Naive B cell (primary cell): ENCODE data around the gene C20orf173. TPM values are rescaled to one million over a fixed set of nuclear protein-coding genes. Genes with fewer than 3 reads are reported as not detected.
A peak's percentile ranks its signal among the peaks of the same experiment; 100 is the strongest.

Experiments
- ATAC-seq, 2 donors: fragments of 150-1000 bp; cut with Tn5 transposase; 2 replicates each; pipeline ENCODE4 v1.10.0; 2021; ENCODE audit warnings: low read depth in 2 of 2, mild to moderate bottlenecking in 2 of 2, moderate library complexity in 2 of 2
- DNase-seq: peaks from one replicate; pipeline ENCODE4 v3.0.0; 2022
- H3K27ac Mint-ChIP-seq, 6 donors: one replicate each; pipeline ENCODE4 v1.8.0; 2020 to 2022; ENCODE audit warnings: mild to moderate bottlenecking in 6 of 6, mixed read lengths in 6 of 6, moderate library complexity in 5 of 6, inconsistent platforms in 2 of 6
- H3K27me3 Mint-ChIP-seq, 3 donors: one replicate each; pipeline ENCODE4 v1.8.0; 2021 to 2022; ENCODE audit warnings: mixed read lengths in 3 of 3, mild to moderate bottlenecking in 1 of 3
- H3K36me3 Mint-ChIP-seq, 2 donors: one replicate each; pipeline ENCODE4 v1.8.0; 2020 to 2022; ENCODE audit warnings: mixed read lengths in 2 of 2, inconsistent platforms in 1 of 2, mild to moderate bottlenecking in 1 of 2
- H3K4me1 Mint-ChIP-seq, 3 donors: one replicate each; pipeline ENCODE4 v1.8.0; 2020 to 2022; ENCODE audit warnings: mixed read lengths in 3 of 3, inconsistent platforms in 1 of 3, mild to moderate bottlenecking in 1 of 3, moderate library complexity in 1 of 3
- H3K4me3 Mint-ChIP-seq, 8 donors: one replicate each; pipeline ENCODE4 v1.8.0; 2020 to 2022; ENCODE audit warnings: mild to moderate bottlenecking in 8 of 8, mixed read lengths in 8 of 8, moderate library complexity in 8 of 8, inconsistent platforms in 2 of 8
- H3K9me3 Mint-ChIP-seq, 7 donors: one replicate each; pipeline ENCODE4 v1.8.0; 2020 to 2022; ENCODE audit warnings: mixed read lengths in 7 of 7, mild to moderate bottlenecking in 5 of 7, inconsistent platforms in 2 of 7, moderate library complexity in 1 of 7
- polyA plus RNA-seq, 6 donors: library from polyadenylated mRNA; unstranded; fragments of 300-500 nt; fragmentation: Illumina TruSeq; gene quantifications; one replicate each; pipeline ENCODE4 v1.2.3, GENCODE V29; 2021; ENCODE audit warnings: low read depth in 6 of 6

C20orf173 gene
- polyA plus RNA-seq, 6 donors from 2014 or later: not detected

DNA sequence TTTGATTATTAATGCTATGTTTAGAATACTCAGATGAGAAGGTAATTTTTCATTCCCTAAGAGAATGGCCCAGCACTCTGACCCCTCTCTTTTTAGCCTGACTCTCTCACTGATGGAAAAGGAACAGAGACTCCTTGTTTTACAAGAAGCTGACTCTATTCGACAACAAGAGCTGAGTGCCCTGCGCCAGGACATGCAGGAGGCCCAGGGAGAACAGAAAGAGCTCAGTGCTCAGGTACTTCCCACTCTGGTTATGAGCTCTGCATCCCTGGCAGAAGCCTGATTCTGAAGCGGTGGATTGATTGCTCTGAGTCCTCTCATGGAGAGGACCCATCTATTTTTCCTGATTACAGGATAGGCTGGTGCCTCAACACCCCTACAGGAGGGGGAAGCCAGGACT lies 33.0 kb downstream of the C20orf173 start:
- Mint-ChIP-seq H3K27ac (no peak overlapping the region), H3K9me3 (no peaks in the 10 kb centered on the region), H3K4me3 (no peak overlapping the region), H3K36me3 (peaks cover 17 to 54% of the 10 kb centered on the region in 2 donors), H3K4me1 (peaks cover 31 to 41% (median 40%) of the 10 kb centered on the region in 3 donors), H3K27me3 (no peaks in the 10 kb centered on the region)
- DNase-seq: no peak
- no peak for ATAC-seq

DNA sequence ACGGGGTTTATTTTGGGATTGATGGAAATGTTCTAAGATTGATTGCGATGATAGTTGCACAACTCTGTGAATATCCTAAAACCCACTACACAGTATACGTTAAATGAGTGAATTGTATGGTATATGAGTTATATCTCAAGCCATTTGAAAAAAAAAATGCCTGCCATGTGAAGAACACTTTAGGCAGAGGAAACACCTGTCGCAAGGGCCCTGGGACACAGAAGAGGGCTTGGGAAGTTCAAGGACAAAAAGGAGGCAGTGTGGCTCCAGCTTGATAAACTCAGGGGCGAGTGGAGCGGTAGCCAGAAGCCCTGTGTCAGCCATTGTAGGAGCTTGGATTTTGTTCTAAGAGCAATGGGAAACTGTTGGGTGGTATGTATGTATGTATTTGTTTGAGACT lies 37.1 kb downstream of the C20orf173 start:
- ATAC-seq (no peak), DNase-seq (no peak)
- no peaks in the 10 kb centered on the region for H3K9me3 Mint-ChIP-seq
- peak overlapping the region in 4 of 6 donors; percentile 5 to 78 (median 43) for H3K27ac Mint-ChIP-seq
- H3K27me3 Mint-ChIP-seq: no peaks in the 10 kb centered on the region
- H3K4me1 Mint-ChIP-seq: peaks cover 54 to 68% (median 56%) of the 10 kb centered on the region in 3 donors
- peak overlapping the region; percentile 60 to 99 (median 98) for H3K4me3 Mint-ChIP-seq
- peaks cover 8 to 23% of the 10 kb centered on the region in 2 donors for H3K36me3 Mint-ChIP-seq

DNA sequence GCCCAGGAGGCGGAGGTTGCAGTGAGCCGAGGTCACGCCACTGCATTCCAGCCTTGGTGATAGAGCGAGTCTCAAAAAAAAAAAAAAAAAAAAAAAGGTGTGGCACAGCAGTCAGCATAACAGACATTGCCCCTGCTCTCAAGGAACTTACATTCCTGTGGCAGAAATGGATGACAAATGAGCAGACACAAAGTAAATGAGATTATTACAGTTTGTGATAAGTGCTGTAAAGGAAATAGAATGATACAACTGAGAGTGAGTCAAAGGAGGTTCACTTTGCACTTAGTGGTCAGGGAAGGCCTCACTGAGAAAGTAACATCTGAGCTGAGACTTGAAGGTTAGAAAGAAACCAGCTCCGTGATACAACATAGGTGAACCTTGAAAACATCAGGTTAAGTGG lies 37.6 kb downstream of the C20orf173 start:
- ATAC-seq: no peak
- Mint-ChIP-seq H3K4me3 (peak overlapping the region; percentile 93 to 100 (median 98)), H3K27me3 (no peaks in the 10 kb centered on the region), H3K36me3 (peaks cover 8 to 22% of the 10 kb centered on the region in 2 donors), H3K9me3 (no peaks in the 10 kb centered on the region), H3K4me1 (peaks cover 57 to 68% (median 59%) of the 10 kb centered on the region in 3 donors), H3K27ac (peak overlapping the region in 4 of 6 donors; percentile 15 to 99 (median 56))
- no peak for DNase-seq

GRCh38 chr20:35490736-35491181 lies 38.7 kb downstream of the C20orf173 start:
- H3K4me3 Mint-ChIP-seq: peak overlapping the region; percentile 93 to 100 (median 98)
- H3K9me3 Mint-ChIP-seq: no peaks in the 10 kb centered on the region
- peak overlapping the region; percentile 96 to 100 (median 99) for H3K27ac Mint-ChIP-seq
- DNase-seq (peak; percentile 74), ATAC-seq (peak; percentile 100)
- H3K36me3 Mint-ChIP-seq: peaks cover 8 to 17% of the 10 kb centered on the region in 2 donors
- peaks cover 54 to 65% (median 64%) of the 10 kb centered on the region in 3 donors for H3K4me1 Mint-ChIP-seq
- no peaks in the 10 kb centered on the region for H3K27me3 Mint-ChIP-seq

DNA sequence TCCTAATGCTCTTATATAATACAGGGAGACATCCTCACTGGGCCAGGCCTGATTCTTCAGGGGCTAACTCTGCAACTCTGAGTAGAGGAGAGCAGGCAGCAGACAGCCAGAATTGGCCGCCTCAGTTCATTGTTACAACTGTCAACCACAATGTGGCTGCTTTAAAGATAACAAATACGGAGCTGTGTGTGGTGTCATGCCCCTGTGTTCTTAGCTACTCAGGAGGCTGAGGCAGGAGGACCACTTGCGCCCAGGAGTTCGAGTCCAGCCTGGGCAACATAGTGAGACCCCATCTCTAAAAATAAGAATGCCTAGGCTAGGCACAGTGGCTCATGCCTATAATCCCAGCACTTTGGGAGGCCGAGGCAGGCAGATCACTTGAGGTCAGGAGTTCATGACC lies 39.7 kb downstream of the C20orf173 start:
- no peaks in the 10 kb centered on the region for H3K27me3 Mint-ChIP-seq
- no peaks in the 10 kb centered on the region for H3K9me3 Mint-ChIP-seq
- peaks cover 44 to 62% (median 54%) of the 10 kb centered on the region in 3 donors for H3K4me1 Mint-ChIP-seq
- H3K4me3 Mint-ChIP-seq: peak overlapping the region; percentile 75 to 100 (median 98)
- peaks cover under 1 to 7% of the 10 kb centered on the region in 2 donors for H3K36me3 Mint-ChIP-seq
- no peak for DNase-seq
- H3K27ac Mint-ChIP-seq: peak overlapping the region; percentile 59 to 99 (median 84)
- ATAC-seq: no peak

DNA sequence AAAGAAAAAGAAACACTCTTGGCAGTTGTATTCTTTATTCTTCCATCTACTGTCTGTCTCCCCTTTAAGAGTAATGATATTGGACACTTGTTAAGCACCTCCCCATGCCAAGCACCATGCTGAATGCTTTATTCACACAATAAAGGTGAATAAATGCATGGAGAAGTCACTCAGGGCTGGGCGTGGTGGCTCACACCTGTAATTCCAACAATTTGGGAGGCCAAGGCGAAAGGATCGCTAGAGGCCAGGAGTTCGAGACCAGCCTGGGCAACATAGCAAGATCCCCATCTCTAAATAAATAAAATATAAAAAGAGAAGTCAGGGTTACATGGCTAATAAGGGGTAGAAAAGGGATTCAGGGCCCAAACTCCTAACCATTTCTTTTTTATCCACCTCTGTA lies 42.0 kb downstream of the C20orf173 start:
- ATAC-seq (no peak), DNase-seq (no peak)
- H3K27me3 Mint-ChIP-seq: no peaks in the 10 kb centered on the region
- H3K4me3 Mint-ChIP-seq: peak overlapping the region in 1 of 8 donors; percentile 99
- peaks cover 0 to 8% (median 0%) of the 10 kb centered on the region in 7 donors for H3K9me3 Mint-ChIP-seq
- H3K36me3 Mint-ChIP-seq: peaks cover 0 to 16% of the 10 kb centered on the region in 2 donors
- H3K27ac Mint-ChIP-seq: peak overlapping the region in 1 of 6 donors; percentile 52
- H3K4me1 Mint-ChIP-seq: peaks cover 43 to 62% (median 51%) of the 10 kb centered on the region in 3 donors

DNA sequence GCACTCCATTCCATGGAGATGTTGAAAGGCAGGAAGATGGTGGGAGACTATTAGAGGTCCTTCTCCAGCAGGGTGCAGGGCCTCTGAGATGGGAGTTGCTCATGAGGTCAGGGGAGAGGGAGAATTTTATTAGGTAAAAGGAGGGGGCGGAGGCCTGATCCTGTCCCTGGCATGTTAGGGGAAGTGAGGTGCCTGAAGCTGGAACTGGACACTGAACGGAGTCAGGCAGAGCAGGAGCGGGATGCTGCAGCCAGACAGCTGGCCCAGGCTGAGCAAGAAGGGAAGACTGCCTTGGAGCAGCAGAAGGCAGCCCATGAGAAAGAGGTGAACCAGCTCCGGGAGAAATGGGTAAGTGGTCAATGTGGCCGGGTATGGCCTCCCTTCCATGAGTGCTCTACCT lies 49.7 kb downstream of the C20orf173 start:
- peaks cover 0 to 21% of the 10 kb centered on the region in 2 donors for H3K36me3 Mint-ChIP-seq
- ATAC-seq (no peak), DNase-seq (no peak)
- H3K4me3 Mint-ChIP-seq: no peak overlapping the region
- H3K27me3 Mint-ChIP-seq: no peaks in the 10 kb centered on the region
- peaks cover 15 to 20% (median 20%) of the 10 kb centered on the region in 3 donors for H3K4me1 Mint-ChIP-seq
- H3K9me3 Mint-ChIP-seq: peaks cover 0 to 8% (median 0%) of the 10 kb centered on the region in 7 donors
- peak overlapping the region in 4 of 6 donors; percentile 5 to 48 (median 24) for H3K27ac Mint-ChIP-seq

GRCh38 chr20:35478804-35479472 lies 50.5 kb downstream of the C20orf173 start:
- no peaks in the 10 kb centered on the region for H3K27me3 Mint-ChIP-seq
- H3K36me3 Mint-ChIP-seq: peaks cover 0 to 12% of the 10 kb centered on the region in 2 donors
- ATAC-seq (peak; percentile 53 to 58), DNase-seq (no peak)
- peak overlapping the region in 4 of 6 donors; percentile 20 to 88 (median 46) for H3K27ac Mint-ChIP-seq
- peak overlapping the region in 1 of 8 donors; percentile 57 for H3K4me3 Mint-ChIP-seq
- H3K9me3 Mint-ChIP-seq: peaks cover 0 to 2% (median 0%) of the 10 kb centered on the region in 7 donors
- peaks cover 11 to 20% (median 14%) of the 10 kb centered on the region in 3 donors for H3K4me1 Mint-ChIP-seq

Other genes starting within 250 kb of the C20orf173 start
- 100 to 1,000 TPM; 206 to 241 (median 228) TPM for gene EIF6, start 244.9 kb downstream of the C20orf173 start, polyA plus RNA-seq
- not detected for gene FAM83C, start 237.2 kb downstream of the C20orf173 start, polyA plus RNA-seq
- 10 to 100 TPM; 10.2 to 17.1 (median 11.7) TPM for gene UQCC1, start 117.7 kb downstream of the C20orf173 start, polyA plus RNA-seq
- not detected for gene GDF5, start 91.4 kb downstream of the C20orf173 start, polyA plus RNA-seq
- 10 to 100 TPM in 1 of 6 donors, 1 to 10 TPM in 4, not detected in 1; 3.4 to 20.5 (median 5.2) TPM for gene CEP250, start 74.1 kb downstream of the C20orf173 start, polyA plus RNA-seq
- gene ERGIC3, start 12.4 kb upstream of the C20orf173 start, polyA plus RNA-seq: 100 to 1,000 TPM; 103 to 141 (median 117) TPM
- gene SPAG4, start 86.2 kb upstream of the C20orf173 start, polyA plus RNA-seq: 1 to 10 TPM in 3 of 6 donors, under 1 TPM in 3; 0.29 to 1.5 (median 0.89) TPM
- 100 to 1,000 TPM; 178 to 542 (median 337) TPM for gene CPNE1, start 135.2 kb upstream of the C20orf173 start, polyA plus RNA-seq
- 10 to 100 TPM; 39.4 to 58.8 (median 51.6) TPM for gene RBM12, start 135.2 kb upstream of the C20orf173 start, polyA plus RNA-seq
- gene NFS1, start 169.7 kb upstream of the C20orf173 start, polyA plus RNA-seq: 10 to 100 TPM in 5 of 6 donors, 1 to 10 TPM in 1; 7.8 to 23.1 (median 13.3) TPM
- 100 to 1,000 TPM; 256 to 337 (median 292) TPM for gene ROMO1, start 169.8 kb upstream of the C20orf173 start, polyA plus RNA-seq
- 100 to 1,000 TPM in 5 of 6 donors, 10 to 100 TPM in 1; 85.4 to 213 (median 173) TPM for gene RBM39, start 212.6 kb upstream of the C20orf173 start, polyA plus RNA-seq
- 100 to 1,000 TPM; 150 to 257 (median 154) TPM for gene PHF20, start 242.4 kb upstream of the C20orf173 start, polyA plus RNA-seq